NB4 (cell line): Measurements from ENCODE around the gene POLQ.

Source experiments
- CTCF ChIP-seq: IDR thresholded peaks from one replicate; pipeline ENCODE4 v1.5.1; 2012; ENCODE audit warnings: low read depth, low read length
- MAX ChIP-seq: IDR thresholded peaks from 2 replicates; pipeline ENCODE4 v1.6.1; 2011; ENCODE audit warnings: low read depth, low read length
- MYC ChIP-seq: IDR thresholded peaks from 2 replicates; pipeline ENCODE4 v1.6.1; 2011; ENCODE audit warnings: low read depth, low read length
- POLR2A ChIP-seq: IDR thresholded peaks from 2 replicates; pipeline ENCODE4 v1.6.1; 2011; ENCODE audit warnings: mild to moderate bottlenecking; ENCODE audit not compliant: insufficient read length; ENCODE audit errors: extremely low read depth

- TF ChIP-seq CTCF: no peak
- TF ChIP-seq MAX: no peak
- no peak for TF ChIP-seq POLR2A
- no peak for TF ChIP-seq MYC
Measured at GRCh38 chr3:121491683-121492320, 54.0 kb downstream of the POLQ start.
